Activated T-cell treated with anti-CD3 and anti-CD28 coated beads, Interleukin-2, amount 50 U/mL, for 24 hours (primary cell): ENCODE results near the gene MRPS10.
"Not testable (repeated sequence)": the region's sequence is repeated elsewhere in the genome, so short reads cannot be mapped to it uniquely, and the experiment has no call there.

ENCODE experiments used
- DNase-seq: peaks from one replicate; pipeline ENCODE4 v3.0.0-alpha.2; 2020
- H3K27ac Mint-ChIP-seq: 2 replicates; pipeline ENCODE4 v1.8.0; 2020; ENCODE audit warnings: mild to moderate bottlenecking, mixed read lengths
- H3K27me3 Mint-ChIP-seq: 2 replicates; pipeline ENCODE4 v1.8.0; 2020; ENCODE audit warnings: mixed read lengths
- H3K36me3 Mint-ChIP-seq: 2 replicates; pipeline ENCODE4 v1.8.0; 2020; ENCODE audit warnings: low read depth, mixed read lengths
- H3K4me1 Mint-ChIP-seq: 2 replicates; pipeline ENCODE4 v1.8.0; 2020; ENCODE audit warnings: low read depth, mixed read lengths
- H3K4me3 Mint-ChIP-seq: 2 replicates; pipeline ENCODE4 v1.8.0; 2020; ENCODE audit warnings: mild to moderate bottlenecking, moderate library complexity, mixed read lengths
- H3K9me3 Mint-ChIP-seq: 2 replicates; pipeline ENCODE4 v1.8.0; 2020; ENCODE audit warnings: mixed read lengths

The MRPS10 gene

DNA sequence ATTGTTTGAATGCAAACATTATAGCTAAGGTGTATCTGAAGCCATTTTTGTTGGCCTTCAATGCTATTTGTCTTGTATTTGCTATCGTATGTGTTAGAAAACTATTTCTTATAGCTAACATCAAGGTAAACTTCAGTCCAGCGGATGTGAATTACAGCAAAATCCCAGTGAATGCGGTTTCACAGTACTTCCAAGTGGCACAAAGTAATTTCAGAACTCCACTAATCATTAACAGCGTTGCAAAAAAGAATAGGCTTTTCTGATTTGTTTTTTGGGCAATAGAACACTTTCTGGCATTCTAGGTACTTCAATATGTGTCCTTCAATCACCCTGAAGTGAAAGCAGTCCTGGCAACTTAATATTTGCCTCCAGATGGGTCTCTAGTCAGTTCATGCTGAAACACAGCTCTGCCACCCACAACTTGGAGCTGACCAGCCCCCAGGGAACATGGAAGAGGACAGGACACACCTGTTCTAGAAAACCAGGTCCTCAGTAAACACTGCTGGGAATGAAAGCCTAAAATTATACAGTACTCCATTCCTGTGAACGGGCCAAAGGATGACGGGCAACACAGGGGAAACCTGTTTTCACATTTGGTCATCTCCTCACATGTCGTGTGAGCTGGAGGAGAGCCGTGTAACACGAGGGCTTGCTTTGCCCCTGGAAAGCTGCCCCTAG is 9.7 kb upstream of the MRPS10 start:
- no peaks in the 10 kb centered on the region for H3K27me3 Mint-ChIP-seq
- peaks cover 23% of the 10 kb centered on the region for H3K4me1 Mint-ChIP-seq
- H3K4me3 Mint-ChIP-seq: no peak overlapping the region
- DNase-seq: no peak
- H3K27ac Mint-ChIP-seq: no peak overlapping the region
- no peaks in the 10 kb centered on the region for H3K9me3 Mint-ChIP-seq
- peaks cover 36% of the 10 kb centered on the region for H3K36me3 Mint-ChIP-seq

DNA sequence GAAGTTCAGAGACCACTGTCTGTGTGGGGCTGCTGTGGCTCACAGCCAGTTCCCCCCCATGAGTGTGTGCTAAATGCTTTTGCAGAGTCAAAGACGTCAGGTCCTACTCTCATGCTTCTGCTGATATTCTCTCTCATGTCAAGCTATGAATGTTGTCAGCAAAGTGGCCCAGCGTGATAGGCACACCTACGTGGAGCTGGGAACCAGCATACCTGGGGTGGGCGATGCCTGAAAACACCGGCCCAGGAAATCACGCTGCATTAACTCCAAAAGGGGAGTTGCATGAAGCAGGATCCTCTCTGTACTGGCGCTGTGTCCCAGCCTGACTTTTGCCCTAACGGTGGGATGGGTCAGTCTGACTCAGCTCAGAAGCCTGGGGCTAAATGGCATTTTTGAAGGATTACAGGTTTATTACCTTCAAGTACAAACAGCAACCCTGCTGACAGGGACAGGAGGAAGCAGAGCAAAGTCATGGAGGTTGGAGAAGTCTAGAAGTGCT is 9.0 kb upstream of the MRPS10 start:
- no peak overlapping the region for H3K4me3 Mint-ChIP-seq
- H3K9me3 Mint-ChIP-seq: no peaks in the 10 kb centered on the region
- H3K36me3 Mint-ChIP-seq: peaks cover 30% of the 10 kb centered on the region
- no peak for DNase-seq
- H3K27ac Mint-ChIP-seq: no peak overlapping the region
- H3K27me3 Mint-ChIP-seq: no peaks in the 10 kb centered on the region
- peaks cover 23% of the 10 kb centered on the region for H3K4me1 Mint-ChIP-seq

DNA sequence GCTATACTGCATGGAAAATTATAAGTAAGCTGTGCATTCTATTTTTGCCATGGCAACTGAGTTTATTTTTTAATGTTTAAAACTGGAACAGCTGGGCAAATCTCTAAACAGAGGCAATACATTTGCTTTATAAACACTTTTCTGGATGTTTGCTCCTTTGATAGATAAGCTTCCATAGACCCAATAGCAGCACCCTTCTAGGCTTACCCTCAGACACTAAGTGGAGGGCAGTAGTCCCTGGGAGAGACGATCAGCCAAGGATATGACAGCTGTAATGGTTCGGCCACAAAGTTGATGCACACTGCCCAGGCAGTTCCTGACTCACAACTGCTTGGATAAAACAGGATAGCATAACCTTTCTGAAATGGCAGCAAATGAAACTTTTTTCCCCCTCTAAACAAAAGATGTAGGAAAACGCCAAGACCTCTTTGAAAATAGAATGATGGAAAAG is 8.5 kb upstream of the MRPS10 start:
- no peak overlapping the region for H3K4me3 Mint-ChIP-seq
- H3K9me3 Mint-ChIP-seq: no peaks in the 10 kb centered on the region
- no peaks in the 10 kb centered on the region for H3K27me3 Mint-ChIP-seq
- no peak overlapping the region for H3K27ac Mint-ChIP-seq
- peaks cover 25% of the 10 kb centered on the region for H3K4me1 Mint-ChIP-seq
- DNase-seq: no peak
- H3K36me3 Mint-ChIP-seq: peaks cover 30% of the 10 kb centered on the region

DNA sequence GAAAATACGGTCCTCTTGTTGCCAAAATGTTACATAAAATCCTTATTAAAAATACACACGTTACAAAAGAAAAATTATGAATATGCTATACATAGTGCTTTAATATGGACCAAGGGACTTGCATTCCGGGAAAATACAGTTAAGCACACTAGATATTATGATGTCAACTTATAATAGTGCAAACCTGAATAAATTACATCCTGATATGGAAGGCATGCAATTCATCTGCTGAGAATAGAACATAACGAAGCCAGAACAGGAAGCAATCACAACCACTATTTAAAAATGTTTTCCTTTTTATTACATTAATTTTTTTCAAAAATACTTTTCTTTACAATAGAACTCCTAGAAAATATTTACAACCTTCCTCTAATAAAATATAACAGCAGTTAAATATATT is 7.8 kb upstream of the MRPS10 start:
- DNase-seq: no peak
- Mint-ChIP-seq H3K27me3 (no peaks in the 10 kb centered on the region), H3K4me1 (peaks cover 29% of the 10 kb centered on the region)

DNA sequence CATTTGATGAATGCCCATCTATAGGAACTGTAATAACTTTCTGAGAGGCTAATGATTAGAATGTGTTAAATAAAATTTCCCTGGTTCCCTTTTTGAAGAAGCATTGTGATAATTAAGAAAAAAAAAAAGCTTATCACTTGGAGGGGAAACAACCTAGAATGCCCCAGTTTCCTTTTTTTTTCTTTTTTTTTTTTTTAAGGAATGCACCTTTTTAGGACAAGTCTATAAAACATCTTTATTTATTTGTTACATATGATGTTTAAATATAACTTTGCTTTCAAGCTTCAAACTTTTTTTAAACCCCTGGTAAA is 7.3 kb upstream of the MRPS10 start:
- peaks cover 26% of the 10 kb centered on the region for H3K36me3 Mint-ChIP-seq
- no peaks in the 10 kb centered on the region for H3K27me3 Mint-ChIP-seq
- DNase-seq: no peak
- no peak overlapping the region for H3K4me3 Mint-ChIP-seq
- peak overlapping the region; percentile 92 for H3K27ac Mint-ChIP-seq
- peaks cover 29% of the 10 kb centered on the region for H3K4me1 Mint-ChIP-seq
- no peaks in the 10 kb centered on the region for H3K9me3 Mint-ChIP-seq

More for the DNA sequence above, 7.8 kb upstream of the MRPS10 start:
- Mint-ChIP-seq H3K36me3 (peaks cover 30% of the 10 kb centered on the region), H3K9me3 (no peaks in the 10 kb centered on the region), H3K27ac (no peak overlapping the region), H3K4me3 (no peak overlapping the region)

DNA sequence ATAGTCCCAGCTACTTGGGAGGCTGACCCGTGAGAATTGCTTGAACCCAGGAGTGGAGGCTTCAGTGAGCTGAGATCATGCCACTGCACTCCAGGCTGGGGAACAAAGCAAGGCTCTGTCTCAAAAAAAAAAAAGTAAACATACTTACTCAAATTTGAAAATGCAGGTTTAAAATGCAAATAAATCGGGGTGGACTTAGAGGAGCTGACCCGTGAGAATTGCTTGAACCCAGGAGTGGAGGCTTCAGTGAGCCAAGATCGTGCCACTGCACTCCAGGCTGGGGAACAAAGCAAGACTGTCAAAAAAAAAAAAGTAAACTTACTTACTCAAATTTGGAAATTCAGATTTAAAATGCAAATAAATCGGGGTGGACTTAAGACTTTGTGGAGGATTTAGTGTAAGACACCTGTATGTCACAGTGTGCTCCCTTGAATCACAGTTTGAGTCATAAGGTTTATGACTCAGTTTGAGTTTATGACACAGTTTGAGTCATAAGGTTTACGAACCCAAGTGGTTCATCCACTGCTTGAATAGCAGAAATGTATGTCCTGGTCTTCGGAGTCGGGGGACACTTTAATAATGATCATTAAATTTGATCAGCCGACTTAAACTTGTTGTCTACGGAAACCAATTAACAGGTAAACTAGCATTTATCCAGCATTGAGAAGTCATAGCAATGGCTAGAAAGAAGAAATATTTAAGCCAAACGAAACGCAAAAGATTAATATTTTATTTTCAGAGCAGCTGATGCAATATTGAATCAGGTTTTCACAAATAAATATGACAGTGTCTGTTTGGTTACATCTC is 6.8 kb upstream of the MRPS10 start:
- H3K27me3 Mint-ChIP-seq: no peaks in the 10 kb centered on the region
- peak overlapping the region; percentile 59 for H3K4me3 Mint-ChIP-seq
- H3K4me1 Mint-ChIP-seq: peaks cover 29% of the 10 kb centered on the region

DNA sequence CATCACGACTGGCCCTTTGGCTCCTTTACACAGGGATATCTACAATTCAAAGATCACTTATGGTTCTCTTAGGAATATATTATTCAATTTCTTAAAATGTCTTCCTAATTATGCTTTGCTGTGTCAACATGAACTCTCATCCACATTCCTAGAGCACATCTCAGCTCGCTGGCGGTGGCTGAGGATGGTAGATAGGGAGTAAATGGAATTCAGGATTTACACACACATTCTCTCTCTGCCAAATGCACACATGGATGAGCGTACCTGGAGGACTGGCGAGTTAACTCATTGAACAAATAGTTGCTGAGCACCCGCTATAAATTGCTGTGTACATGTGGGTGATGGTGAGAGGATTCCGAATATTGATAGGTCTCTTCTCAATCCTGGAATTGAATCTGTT is 4.8 kb upstream of the MRPS10 start:
- Mint-ChIP-seq H3K36me3 (peaks cover 5% of the 10 kb centered on the region), H3K27ac (no peak overlapping the region), H3K4me1 (peaks cover 35% of the 10 kb centered on the region), H3K9me3 (no peaks in the 10 kb centered on the region), H3K4me3 (no peak overlapping the region), H3K27me3 (no peaks in the 10 kb centered on the region)
- DNase-seq: no peak

More for the DNA sequence above, 6.8 kb upstream of the MRPS10 start:
- DNase-seq: no peak
- Mint-ChIP-seq H3K9me3 (no peaks in the 10 kb centered on the region), H3K36me3 (peaks cover 22% of the 10 kb centered on the region), H3K27ac (peak overlapping the region; percentile 92)

DNA sequence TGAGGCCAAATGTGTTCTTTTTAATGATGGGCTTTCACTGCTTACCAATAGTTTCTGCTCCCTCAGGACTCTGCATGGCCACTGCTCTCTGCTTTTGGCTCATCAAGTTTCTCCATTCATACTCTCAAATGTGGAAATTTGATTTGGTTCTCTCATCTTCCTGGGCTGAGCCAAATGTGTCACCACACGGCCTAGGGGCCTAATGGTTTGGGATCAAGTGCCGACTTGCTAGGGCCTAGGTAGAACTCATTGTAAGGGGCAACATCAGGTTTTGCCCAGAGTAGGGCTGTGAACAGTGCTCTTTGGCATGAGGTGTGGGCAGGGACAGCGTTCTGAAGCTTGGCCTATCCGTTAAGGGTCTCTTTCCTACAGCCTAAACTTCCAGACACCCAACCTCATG is 3.9 kb upstream of the MRPS10 start:
- H3K36me3 Mint-ChIP-seq: peaks cover 10% of the 10 kb centered on the region
- no peaks in the 10 kb centered on the region for H3K9me3 Mint-ChIP-seq
- H3K27me3 Mint-ChIP-seq: no peaks in the 10 kb centered on the region
- peaks cover 40% of the 10 kb centered on the region for H3K4me1 Mint-ChIP-seq
- DNase-seq: no peak
- H3K4me3 Mint-ChIP-seq: no peak overlapping the region
- no peak overlapping the region for H3K27ac Mint-ChIP-seq

DNA sequence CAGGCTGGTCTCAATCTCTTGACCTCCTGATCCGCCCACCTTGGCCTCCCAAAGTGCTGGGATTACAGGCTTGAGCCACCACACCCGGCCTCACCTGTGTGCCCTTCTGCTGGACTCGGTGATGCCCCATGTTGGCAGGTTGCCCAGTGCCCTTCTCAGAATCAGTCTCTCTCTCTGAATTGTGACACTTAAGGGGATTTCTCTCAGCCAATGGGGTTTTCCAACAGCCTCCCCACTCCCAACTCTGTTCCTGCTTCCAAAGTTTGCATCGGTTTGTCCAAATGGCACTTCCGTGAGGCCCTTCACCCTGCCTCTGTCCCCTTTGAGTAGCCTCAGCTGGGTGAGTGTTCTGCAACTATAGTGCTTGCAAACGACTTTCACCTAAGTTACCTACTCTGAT is 3.1 kb upstream of the MRPS10 start:
- Mint-ChIP-seq H3K27me3 (no peaks in the 10 kb centered on the region), H3K36me3 (peaks cover 14% of the 10 kb centered on the region), H3K27ac (peak overlapping the region; percentile 44), H3K9me3 (no peaks in the 10 kb centered on the region), H3K4me3 (no peak overlapping the region), H3K4me1 (peaks cover 44% of the 10 kb centered on the region)
- no peak for DNase-seq

DNA sequence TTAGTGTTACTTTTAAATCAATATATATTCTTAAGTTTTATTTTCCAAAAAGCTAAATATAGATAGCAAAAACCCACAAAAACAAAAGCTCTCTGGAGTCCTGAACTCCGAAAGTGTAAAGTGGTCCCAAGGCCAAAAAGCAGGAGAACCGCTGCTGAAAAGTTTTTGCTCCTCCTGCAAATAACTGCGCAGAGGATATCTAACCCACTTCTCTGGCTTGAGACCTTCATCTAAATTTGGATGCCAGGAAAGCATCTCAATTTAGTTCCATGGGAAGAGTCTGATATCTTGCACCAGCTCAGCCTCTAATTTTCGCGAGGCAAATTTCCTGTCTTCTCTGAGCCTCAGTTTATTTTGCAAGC is 523 bp downstream of the MRPS10 start:
- Mint-ChIP-seq H3K27me3 (no peaks in the 10 kb centered on the region), H3K36me3 (peaks cover 38% of the 10 kb centered on the region), H3K4me1 (peaks cover 40% of the 10 kb centered on the region), H3K9me3 (no peaks in the 10 kb centered on the region), H3K4me3 (peak overlapping the region; percentile 99), H3K27ac (peak overlapping the region; percentile 99)
- DNase-seq: no peak

DNA sequence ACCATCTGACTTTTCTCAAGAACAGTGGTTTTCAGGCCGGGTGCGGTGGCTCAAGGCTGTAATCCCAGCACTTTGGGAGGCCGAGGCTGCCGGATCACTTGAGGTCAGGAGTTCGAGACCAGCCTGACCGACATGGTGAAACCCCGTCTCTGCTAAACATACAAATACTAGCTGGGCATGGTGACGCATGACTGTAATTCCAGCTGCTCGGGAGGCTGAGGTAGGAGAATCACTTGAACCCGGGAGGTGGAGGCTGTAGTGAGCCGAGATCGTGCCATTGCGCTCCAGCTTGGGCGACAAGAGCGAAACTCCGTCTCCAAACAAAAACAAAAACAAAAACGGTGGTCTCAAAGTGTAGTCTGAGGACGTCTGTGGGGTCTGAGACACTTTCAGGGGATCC is 1.2 kb downstream of the MRPS10 start:
- H3K27me3 Mint-ChIP-seq, H3K9me3 Mint-ChIP-seq, DNase-seq: not testable (repeated sequence)
- Mint-ChIP-seq H3K4me3 (peak overlapping the region; percentile 99), H3K4me1 (peaks cover 39% of the 10 kb centered on the region), H3K27ac (peak overlapping the region; percentile 87), H3K36me3 (peaks cover 44% of the 10 kb centered on the region)

DNA sequence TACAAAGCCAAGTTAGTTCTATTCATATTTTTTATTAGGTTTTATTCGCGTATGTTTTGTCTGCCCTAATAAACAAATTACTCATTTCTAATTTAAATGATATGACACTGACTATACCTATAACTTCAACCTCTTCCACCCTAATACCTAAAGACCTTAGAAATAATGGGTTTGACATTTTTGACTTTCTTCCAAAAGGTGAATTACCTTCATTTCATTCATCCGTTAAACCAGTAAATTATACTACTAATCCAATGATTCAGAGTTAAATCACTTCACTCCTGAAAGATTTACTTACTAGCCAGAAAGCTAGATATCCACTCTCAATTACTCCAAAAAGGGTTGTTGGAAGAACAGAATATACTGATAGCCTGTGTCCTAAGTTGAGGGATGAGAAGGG is 5.2 kb downstream of the MRPS10 start:
- H3K4me1 Mint-ChIP-seq: peaks cover 40% of the 10 kb centered on the region
- H3K9me3 Mint-ChIP-seq: no peaks in the 10 kb centered on the region
- DNase-seq: no peak
- H3K27me3 Mint-ChIP-seq: no peaks in the 10 kb centered on the region
- H3K27ac Mint-ChIP-seq: no peak overlapping the region
- no peak overlapping the region for H3K4me3 Mint-ChIP-seq
- peaks cover 80% of the 10 kb centered on the region for H3K36me3 Mint-ChIP-seq

DNA sequence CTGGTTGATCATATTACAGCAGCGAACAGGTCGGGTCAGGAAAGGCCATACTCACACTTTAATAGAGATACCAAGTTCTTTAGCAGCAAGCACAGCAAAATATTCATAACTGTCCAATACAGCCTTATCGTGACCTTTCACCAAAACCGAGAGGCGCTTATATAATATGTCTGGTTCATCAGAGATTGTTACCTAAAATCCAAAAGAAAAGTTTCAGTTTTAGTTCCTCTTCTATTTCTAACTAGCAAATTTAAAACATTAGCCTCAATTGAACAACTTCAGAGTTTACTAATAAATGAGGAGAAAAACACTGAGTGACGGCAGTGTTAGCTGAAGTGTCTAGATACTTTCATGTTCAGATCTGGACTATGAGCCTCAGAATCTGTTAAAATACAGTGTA is 5.9 kb downstream of the MRPS10 start:
- H3K4me3 Mint-ChIP-seq: no peak overlapping the region
- peaks cover 36% of the 10 kb centered on the region for H3K4me1 Mint-ChIP-seq
- DNase-seq: no peak
- H3K27me3 Mint-ChIP-seq: no peaks in the 10 kb centered on the region
- no peak overlapping the region for H3K27ac Mint-ChIP-seq
- H3K9me3 Mint-ChIP-seq: no peaks in the 10 kb centered on the region
- H3K36me3 Mint-ChIP-seq: peaks cover 82% of the 10 kb centered on the region

DNA sequence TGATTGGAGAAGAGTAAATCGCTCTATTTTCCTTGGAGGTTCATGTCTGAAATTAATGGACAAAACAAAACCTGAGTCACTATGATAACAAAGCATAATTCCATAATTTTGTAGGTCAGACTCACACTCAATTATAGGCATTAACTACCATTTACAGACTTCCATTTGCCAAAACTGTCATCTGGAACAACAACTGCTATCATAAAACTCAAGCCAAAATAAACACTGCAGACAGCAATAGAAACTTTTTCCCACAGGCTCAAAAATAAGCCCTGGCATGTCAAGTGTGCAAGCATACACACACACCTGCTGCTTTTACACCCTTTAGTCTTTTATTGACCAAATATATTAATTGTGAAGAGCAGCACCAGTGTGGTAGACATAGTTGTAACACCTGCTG is 7.1 kb downstream of the MRPS10 start:
- Mint-ChIP-seq H3K27me3 (no peaks in the 10 kb centered on the region), H3K36me3 (peaks cover 84% of the 10 kb centered on the region), H3K4me1 (peaks cover 26% of the 10 kb centered on the region), H3K27ac (no peak overlapping the region), H3K4me3 (no peak overlapping the region), H3K9me3 (no peaks in the 10 kb centered on the region)
- DNase-seq: no peak

DNA sequence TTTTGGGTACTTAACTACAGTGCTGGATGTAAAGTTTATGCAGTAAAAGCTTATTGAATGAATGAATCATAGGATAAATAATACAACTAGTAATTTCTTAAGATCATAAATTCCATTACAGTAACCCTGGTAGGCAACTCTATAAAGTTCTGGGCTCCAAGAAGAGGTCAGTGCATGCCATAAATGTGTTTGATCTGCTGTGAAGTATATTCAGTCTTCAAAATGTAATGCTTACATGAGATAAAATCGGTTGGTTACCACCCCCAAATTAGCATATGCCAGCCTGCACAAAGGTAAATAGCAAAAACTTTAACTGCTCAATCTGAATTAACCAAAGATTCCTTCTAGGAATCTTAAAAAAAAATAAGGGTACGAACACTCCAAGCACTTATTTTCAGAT is 10.1 kb downstream of the MRPS10 start:
- peaks cover 86% of the 10 kb centered on the region for H3K36me3 Mint-ChIP-seq
- H3K4me3 Mint-ChIP-seq: not testable (repeated sequence)
- peaks cover 13% of the 10 kb centered on the region for H3K4me1 Mint-ChIP-seq

More for the DNA sequence above, 10.1 kb downstream of the MRPS10 start:
- not testable (repeated sequence) for DNase-seq, H3K9me3 Mint-ChIP-seq, H3K27ac Mint-ChIP-seq, H3K27me3 Mint-ChIP-seq
